HG03439 (cell line): Measurements from ENCODE around the gene STRN3.
"Not testable (repeated sequence)": the region's sequence is repeated elsewhere in the genome, so short reads cannot be mapped to it uniquely, and the experiment has no call there.

Experiments
- ATAC-seq: cut with Tn5 transposase; IDR thresholded peaks from one replicate; pipeline ENCODE4 v1.9.1; 2021; ENCODE audit warnings: mild to moderate bottlenecking, moderate library complexity; ENCODE audit not compliant: unreplicated experiment

STRN3 gene

GRCh38 chr14:30972882-30973582, 53.1 kb downstream of the STRN3 start:
- no peak for ATAC-seq

GRCh38 chr14:30972036-30972732, 54.0 kb downstream of the STRN3 start:
- not testable (repeated sequence) for ATAC-seq

GRCh38 chr14:30971586-30971985, 54.6 kb downstream of the STRN3 start:
- ATAC-seq, result no peak

DNA sequence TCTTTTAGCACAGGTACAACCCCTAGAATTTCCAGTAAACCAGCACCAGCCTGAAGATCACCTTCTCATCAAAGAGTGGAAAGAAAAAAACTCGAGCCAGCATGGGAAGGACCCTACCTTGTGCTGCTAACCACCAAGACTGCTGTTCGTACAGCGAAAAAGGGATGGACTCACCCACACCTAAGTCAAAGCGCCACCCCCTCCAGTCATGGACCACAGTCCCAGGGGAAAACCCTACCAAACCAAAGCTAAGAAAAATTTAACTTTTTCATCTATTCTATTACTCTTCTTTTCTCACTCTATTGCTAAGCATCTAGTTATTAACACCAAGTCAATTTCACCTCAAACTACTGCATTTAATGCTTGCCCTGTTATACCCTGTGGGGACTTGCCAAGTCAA, 56.4 kb downstream of the STRN3 start:
- ATAC-seq, result not testable (repeated sequence)

- not testable (repeated sequence) for ATAC-seq
Measured at GRCh38 chr14:30967364-30968098, 58.6 kb downstream of the STRN3 start.

- no peak for ATAC-seq
Measured at GRCh38 chr14:30966415-30967363, 59.5 kb downstream of the STRN3 start.

- not testable (repeated sequence) for ATAC-seq
Measured at GRCh38 chr14:30965861-30966260, 60.3 kb downstream of the STRN3 start.

GRCh38 chr14:30962537-30962936, 63.6 kb downstream of the STRN3 start:
- not testable (repeated sequence) for ATAC-seq

DNA sequence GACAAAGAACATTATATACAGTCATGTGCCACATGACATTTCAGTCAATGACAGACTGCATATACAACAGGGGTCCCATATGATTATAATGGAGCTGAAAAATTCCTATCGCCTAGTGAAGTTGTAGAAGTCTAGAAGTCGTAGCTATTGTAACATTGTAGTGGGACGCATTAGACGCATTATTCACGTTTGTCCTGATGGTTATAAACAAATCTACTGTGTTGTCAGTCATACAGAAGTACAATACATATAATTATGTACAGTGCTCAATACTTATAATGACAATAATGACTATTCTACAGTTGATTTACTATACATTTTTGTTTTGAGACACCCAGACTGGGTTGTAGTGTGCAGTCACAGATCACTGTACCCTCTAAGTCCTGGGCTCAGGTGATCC, 64.8 kb downstream of the STRN3 start:
- ATAC-seq, result no peak

DNA sequence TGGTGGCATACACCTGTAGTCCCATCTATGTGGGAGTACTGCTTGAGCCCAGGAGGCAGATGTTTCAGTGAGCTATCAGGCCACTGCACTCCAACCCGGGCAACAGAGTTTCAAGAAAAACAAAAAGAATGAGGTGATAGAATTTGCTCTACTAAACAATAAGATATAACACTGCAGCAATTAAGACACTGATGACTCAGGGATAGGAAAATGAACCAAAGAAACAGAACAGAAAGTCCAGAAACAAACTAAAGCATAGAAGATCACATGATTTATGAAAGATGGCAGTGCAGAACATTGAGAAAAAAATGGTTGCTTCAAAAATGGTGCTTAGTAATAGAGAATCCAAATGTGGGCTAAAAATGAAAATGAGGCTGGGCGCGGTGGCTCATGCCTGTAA, 66.0 kb downstream of the STRN3 start:
- no peak for ATAC-seq

GRCh38 chr14:30958555-30959407, 67.4 kb downstream of the STRN3 start:
- no peak for ATAC-seq

DNA sequence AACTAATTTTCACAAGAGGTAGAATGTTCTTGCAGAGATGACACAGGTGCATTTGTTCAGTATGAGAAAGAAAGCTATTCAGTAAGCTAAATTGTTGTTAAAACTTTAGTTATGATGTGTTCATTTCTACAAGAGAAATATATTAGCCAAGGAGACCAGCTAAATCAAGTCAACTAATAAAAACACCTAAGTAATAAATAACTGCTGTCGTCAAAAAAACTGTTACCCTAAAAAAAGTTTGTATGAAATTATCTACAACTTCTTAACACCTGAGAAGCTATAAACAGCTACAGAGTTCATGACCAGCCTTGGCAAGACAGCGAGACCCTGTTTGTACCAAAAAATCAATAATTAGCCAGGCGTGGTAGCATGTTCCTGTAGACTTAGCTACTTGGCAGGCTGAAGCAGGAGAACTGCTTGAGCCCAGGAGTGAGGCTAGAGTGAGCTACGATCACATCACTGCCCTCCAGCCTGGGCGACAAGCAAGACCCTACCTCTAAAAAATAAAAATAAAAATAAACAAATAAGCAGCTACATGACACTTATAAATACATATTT, 68.3 kb downstream of the STRN3 start:
- ATAC-seq, result no peak

DNA sequence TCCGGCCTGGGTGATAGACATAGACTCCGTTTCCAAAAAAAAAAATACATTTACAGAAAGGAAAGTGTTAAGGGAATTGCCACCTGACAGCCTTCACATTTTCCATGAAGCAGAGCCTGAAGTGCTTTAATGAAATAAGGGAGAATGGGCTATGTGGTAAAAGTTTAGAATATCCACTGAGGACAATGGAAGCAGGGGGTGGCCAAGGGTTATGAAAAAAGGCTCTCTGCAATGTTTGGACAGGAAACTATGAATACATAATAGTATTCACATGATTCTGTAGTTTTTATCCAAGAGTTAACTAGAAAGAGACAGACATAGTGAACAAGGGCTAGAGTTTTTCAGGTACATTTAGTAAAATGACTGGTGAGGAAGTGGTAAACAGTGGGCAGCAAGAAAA, 76.5 kb downstream of the STRN3 start:
- ATAC-seq, result no peak

- ATAC-seq, result no peak
Measured at GRCh38 chr14:30943694-30944093, 82.5 kb downstream of the STRN3 start.

GRCh38 chr14:30940886-30941285, 85.3 kb downstream of the STRN3 start:
- ATAC-seq, result no peak

DNA sequence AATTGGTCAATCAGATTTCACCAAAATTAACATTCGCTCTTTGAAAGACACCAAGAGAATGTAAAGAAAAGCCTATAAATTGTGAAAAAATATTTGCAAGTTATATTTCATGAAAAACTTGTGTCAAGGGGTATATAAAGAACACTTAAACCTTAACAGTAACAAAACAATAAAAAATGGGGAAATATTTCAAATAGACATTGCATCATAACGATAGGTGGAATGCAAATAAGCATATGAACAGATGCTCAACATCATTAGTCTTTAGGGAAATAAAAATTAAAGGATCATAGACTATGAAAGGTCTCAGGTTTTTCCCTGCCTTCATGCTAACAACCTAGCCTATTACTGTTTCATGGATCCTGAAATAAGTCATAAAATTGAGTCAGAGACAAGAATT, 87.6 kb downstream of the STRN3 start:
- ATAC-seq, result no peak

GRCh38 chr14:30935445-30935844, 90.7 kb downstream of the STRN3 start:
- ATAC-seq, result no peak

DNA sequence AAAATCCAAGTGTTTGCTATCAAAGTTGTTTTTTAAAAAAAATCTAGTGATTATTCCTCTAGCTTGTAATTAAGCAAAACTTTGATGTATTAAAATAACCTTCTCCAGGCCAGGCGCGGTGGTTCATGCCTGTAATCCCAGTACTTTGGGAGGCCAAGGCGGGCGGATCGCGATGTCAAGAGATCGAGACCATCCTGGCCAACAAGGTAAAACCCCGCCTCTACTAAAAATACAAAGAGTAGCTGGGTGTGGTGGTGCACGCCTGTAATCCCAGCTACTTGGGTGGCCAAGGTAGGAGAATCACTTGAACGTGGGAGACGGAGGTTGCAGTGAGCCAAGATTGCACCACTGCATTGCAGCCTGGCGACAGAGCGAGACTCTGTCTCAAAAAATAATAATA, 92.2 kb downstream of the STRN3 start:
- ATAC-seq, result not testable (repeated sequence)

GRCh38 chr14:30928462-30928861, 97.7 kb downstream of the STRN3 start:
- no peak for ATAC-seq
